GM12878 (cell line): Measurements from ENCODE around the gene NCAM1.

ENCODE experiments used
- HDAC2 ChIP-seq: fragments of 200-600 bp; sonication (generic); IDR thresholded peaks from 2 replicates; pipeline ENCODE4 v1.6.1; 2017
- MEF2A ChIP-seq: IDR thresholded peaks from 2 replicates; pipeline ENCODE4 v1.6.1; 2011; ENCODE audit warnings: low read depth, mild to moderate bottlenecking, low read length, moderate library complexity; ENCODE audit not compliant: insufficient read depth
- POLR2A ChIP-seq: IDR thresholded peaks from 2 replicates; pipeline ENCODE4 v1.6.1; 2011; ENCODE audit warnings: low read depth, mild to moderate bottlenecking, low read length
- POLR2AphosphoS2 ChIP-seq: IDR thresholded peaks from 2 replicates; pipeline ENCODE4 v1.6.1; 2011; ENCODE audit warnings: low read depth, mild to moderate bottlenecking, low read length, improper control_type of control experiment, moderate library complexity
- RBBP5 ChIP-seq: fragments of 200-600 bp; sonication (generic); conservative IDR thresholded peaks from 2 replicates; pipeline ENCODE4 v1.6.1; 2016
- SMC3 ChIP-seq: IDR thresholded peaks from 2 replicates; pipeline ENCODE4 v1.6.1; 2011; ENCODE audit warnings: low read length, improper control_type of control experiment, borderline replicate concordance
- USF2 ChIP-seq: IDR thresholded peaks from 2 replicates; pipeline ENCODE4 v1.6.1; 2011; ENCODE audit warnings: low read depth, low read length, improper control_type of control experiment, borderline replicate concordance
- YBX1 ChIP-seq: fragments of 450-650 bp; IDR thresholded peaks from 2 replicates; pipeline ENCODE4 v1.6.1; 2016; ENCODE audit warnings: antibody characterized with exemption
- YY1 ChIP-seq: IDR thresholded peaks from 2 replicates; pipeline ENCODE4 v1.6.1; 2011; ENCODE audit warnings: low read depth, mild to moderate bottlenecking, low read length
- ZNF274 ChIP-seq: IDR thresholded peaks from one replicate; pipeline ENCODE4 v1.8.0; 2011; ENCODE audit not compliant: insufficient read length, insufficient read depth

- TF ChIP-seq MEF2A (no peak), YY1 (no peak), POLR2A (no peak), RBBP5 (no peak), POLR2AphosphoS2 (no peak), ZNF274 (no peak), SMC3 (no peak), HDAC2 (no peak), USF2 (no peak), YBX1 (no peak)
Measured at GRCh38 chr11:113114705-113115027, 153.4 kb downstream of the NCAM1 start.
